Upper lobe of left lung (tissue), 6 donors: Measurements from ENCODE around the gene HIP1. TPM values are rescaled to one million over a fixed set of nuclear protein-coding genes. Genes with fewer than 3 reads are reported as not detected.
"Not testable (repeated sequence)": the region's sequence is repeated elsewhere in the genome, so short reads cannot be mapped to it uniquely, and the experiment has no call there.

Experiments
- ATAC-seq, 2 donors: fragments of 200-7000 bp; cut with Tn5 transposase; one replicate each; pipeline ENCODE4 v1.9.1; 2022; ENCODE audit warnings: mild to moderate bottlenecking in 2 of 2, moderate library complexity in 2 of 2; ENCODE audit not compliant: low FRiP score in 2 of 2
- DNase-seq, 2 donors: peaks; one replicate each; pipeline ENCODE4 v3.0.0-alpha.2; 2019 to 2020
- H3K27ac ChIP-seq, 4 donors: fragments of 200-600 bp; sonication (generic); one replicate each; pipeline ENCODE4 v1.5.1; 2016 to 2019
- H3K27me3 ChIP-seq, 4 donors: fragments of 200-600 bp; sonication (generic); one replicate each; pipeline ENCODE4 v1.5.1; 2017 to 2019
- H3K36me3 ChIP-seq, 4 donors: fragments of 200-600 bp; sonication (generic); one replicate each; pipeline ENCODE4 v1.5.1; 2016 to 2019
- H3K4me1 ChIP-seq, 4 donors: fragments of 200-600 bp; sonication (generic); one replicate each; pipeline ENCODE4 v1.5.1; 2018 to 2019
- H3K4me3 ChIP-seq, 4 donors: fragments of 200-600 bp; sonication (generic); one replicate each; pipeline ENCODE4 v1.5.1; 2017 to 2019; ENCODE audit warnings: mild to moderate bottlenecking in 2 of 4, moderate library complexity in 1 of 4
- H3K9me3 ChIP-seq, 4 donors: fragments of 200-600 bp; sonication (generic); one replicate each; pipeline ENCODE4 v1.5.1; 2018 to 2019
- CTCF ChIP-seq, 6 experiments: fragments of 450-650 bp in 4 of 6; fragments of 200-600 bp in 2 of 6; sonication (generic) in 2 of 6; IDR thresholded peaks; one replicate each; pipeline ENCODE4 v1.5.1; 2016 to 2019; ENCODE audit warnings: antibody characterized with exemption in 6 of 6
- EP300 ChIP-seq, 4 donors: sonication (generic); formaldehyde crosslinking; IDR thresholded peaks; one replicate each; pipeline ENCODE4 v1.5.1; 2017; ENCODE audit warnings: antibody characterized with exemption in 4 of 4, control low read depth in 2 of 4
- POLR2A ChIP-seq, 4 donors: fragments of 450-650 bp; IDR thresholded peaks; one replicate each; pipeline ENCODE4 v1.5.1; 2016 to 2017; ENCODE audit warnings: antibody characterized with exemption in 4 of 4, mild to moderate bottlenecking in 2 of 4
- POLR2AphosphoS5 ChIP-seq, 2 donors: sonication (generic); formaldehyde crosslinking; IDR thresholded peaks; one replicate each; pipeline ENCODE4 v1.5.1; 2017; ENCODE audit warnings: antibody characterized with exemption in 2 of 2
- WGBS, 2 donors: methylation state at CpG; one replicate each; pipeline ENCODE4 v1.1.5; 2017 to 2018; 5-methylcytosine and 5-hydroxymethylcytosine counted together
- total RNA-seq, 6 donors: library from RNA; depleted of rRNA in 4 of 6; stranded (reverse); fragments of >200 nt in 4 of 6; gene quantifications; one replicate each; pipeline versions ENCODE4 v1.1.0 to v1.2.1, GENCODE V29; 2016 to 2021
- donor health status: DM: no; HTN: no; CAD: no; lungs with moderate emphysema.
- donor health status: DM: no; HTN: yes; CAD: no; lungs with severe emphysema.

The HIP1 gene
- total RNA-seq, 6 donors from 2014 or later: 43.9 to 66.0 (median 55.2) TPM

GRCh38 chr7:75772081-75773077, 33.6 kb upstream of the HIP1 start, which contains the start of gene CCL26:
TSS of gene CCL26 (minus strand) at chr7:75772211. CDS start at chr7:75772176, 35 bp downstream.
- H3K9me3 ChIP-seq: no peaks in the 10 kb centered on the region
- peaks cover 0 to 5% (median 2%) of the 10 kb centered on the region in 4 donors for H3K4me1 ChIP-seq
- peak; percentile 23 to 86 for ATAC-seq
- peak in 1 of 2 donors; percentile 21 for DNase-seq
- no peak within 1 kb of the TSS for H3K4me3 ChIP-seq
- no peaks in the 10 kb centered on the region for H3K27me3 ChIP-seq
- H3K36me3 ChIP-seq: no peaks in the 10 kb centered on the region
- TF ChIP-seq EP300 (IDR thresholded peaks at IDR 0.05): no peak
- TF ChIP-seq CTCF (IDR thresholded peaks at IDR 0.05): no peak
- TF ChIP-seq POLR2A (IDR thresholded peaks at IDR 0.05): no peak
- no peak for TF ChIP-seq POLR2AphosphoS5 (IDR thresholded peaks at IDR 0.05)
- peak within 1 kb of the TSS in 3 of 4 donors; percentile 16 to 62 (median 48) for H3K27ac ChIP-seq
- WGBS, 2 donors: 69 to 71% methylated on average over 9 of the region's 9 CpGs

GRCh38 chr7:75771224-75771623, 32.5 kb upstream of the HIP1 start:
- TF ChIP-seq EP300 (IDR thresholded peaks at IDR 0.05): no peak
- no peak for TF ChIP-seq CTCF (IDR thresholded peaks at IDR 0.05)
- no peak for TF ChIP-seq POLR2AphosphoS5 (IDR thresholded peaks at IDR 0.05)
- no peak for TF ChIP-seq POLR2A (IDR thresholded peaks at IDR 0.05)
- Histone ChIP-seq H3K4me1 (peaks cover 0 to 5% (median 2%) of the 10 kb centered on the region in 4 donors), H3K9me3 (no peaks in the 10 kb centered on the region), H3K27ac (no peak overlapping the region), H3K36me3 (no peaks in the 10 kb centered on the region), H3K27me3 (no peaks in the 10 kb centered on the region), H3K4me3 (no peak overlapping the region)
- ATAC-seq: peak in 1 of 2 donors; percentile 49
- 83 to 88% methylated on average over 1 of the region's 1 CpG for WGBS, 2 donors
- DNase-seq: no peak

- Histone ChIP-seq H3K27ac (no peak overlapping the region), H3K36me3 (no peaks in the 10 kb centered on the region), H3K9me3 (no peaks in the 10 kb centered on the region), H3K27me3 (no peaks in the 10 kb centered on the region), H3K4me1 (peaks cover 0 to 8% (median 4%) of the 10 kb centered on the region in 4 donors), H3K4me3 (no peak overlapping the region)
- 11 to 12% methylated on average over 2 of the region's 2 CpGs for WGBS, 2 donors
- no peak for DNase-seq
- peak; percentile 83 to 88 for ATAC-seq
- TF ChIP-seq EP300 (IDR thresholded peaks at IDR 0.05): no peak
- no peak for TF ChIP-seq POLR2A (IDR thresholded peaks at IDR 0.05)
- TF ChIP-seq CTCF (IDR thresholded peaks at IDR 0.05): peak; percentile 58 to 84 (median 74)
These were observed 23.7 kb upstream of the HIP1 start for GRCh38 chr7:75762350-75762917.

GRCh38 chr7:75761801-75762200, 23.1 kb upstream of the HIP1 start:
- not testable (repeated sequence) for H3K27ac ChIP-seq, H3K4me1 ChIP-seq, DNase-seq, H3K4me3 ChIP-seq, ATAC-seq, H3K9me3 ChIP-seq, H3K27me3 ChIP-seq, H3K36me3 ChIP-seq
- WGBS, 2 donors: 88 to 94% methylated on average over 3 of the region's 3 CpGs

- H3K36me3 ChIP-seq: no peaks in the 10 kb centered on the region
- no peaks in the 10 kb centered on the region for H3K27me3 ChIP-seq
- peaks cover 0 to 8% (median 4%) of the 10 kb centered on the region in 4 donors for H3K4me1 ChIP-seq
- TF ChIP-seq EP300 (IDR thresholded peaks at IDR 0.05): no peak
- 50 to 78% methylated on average over 2 of the region's 2 CpGs for WGBS, 2 donors
- H3K4me3 ChIP-seq: no peak overlapping the region
- no peak overlapping the region for H3K27ac ChIP-seq
- no peak for ATAC-seq
- no peak for DNase-seq
- no peaks in the 10 kb centered on the region for H3K9me3 ChIP-seq
These were observed 19.8 kb upstream of the HIP1 start for GRCh38 chr7:75758491-75758890.
